PC-3 (cell line): Measurements from ENCODE around the gene ABRACL. TPM values are rescaled to one million over a fixed set of nuclear protein-coding genes. Genes with fewer than 3 reads are reported as not detected.

ENCODE experiments used
- ATAC-seq: fragments of 200-7000 bp; cut with Tn5 transposase; 2 replicates; pipeline ENCODE4 v1.9.1; 2020; ENCODE audit warnings: mild to moderate bottlenecking, moderate library complexity
- BruUV-seq: library from RNA; stranded (reverse); fragments of 400-500 nt; replicated peaks from 2 replicates; lab custom pipeline; 2021; lab: Mats Ljungman, UMichigan
- CTCF ChIA-PET: fragments of 300-600 bp; sonication (Branson Sonifier 250); formaldehyde crosslinking; loops from one replicate; lab custom pipeline; 2022; ENCODE audit warnings: antibody characterized with exemption; lab: Charles Lee
- POLR2A ChIA-PET: fragments of 300-600 bp; sonication (Branson Sonifier 250); formaldehyde crosslinking; loops from one replicate; lab custom pipeline; 2022; ENCODE audit warnings: antibody characterized with exemption; ENCODE audit not compliant: unreplicated experiment; lab: Charles Lee
- DNase-seq: peaks from one replicate; pipeline ENCODE4 v3.0.0-alpha.2; 2015
- H2AFZ ChIP-seq: fragments of 300-600 bp; sonication (generic); 2 replicates; pipeline ENCODE4 v1.6.0; 2016; ENCODE audit warnings: antibody characterized with exemption, low read length
- H3F3A ChIP-seq: fragments of 300-600 bp; sonication (generic); one replicate; pipeline ENCODE4 v1.6.0; 2017; ENCODE audit warnings: antibody characterized with exemption, low read length, control low read depth, mild to moderate bottlenecking; ENCODE audit not compliant: unreplicated experiment
- H3K27ac ChIP-seq: fragments of 300-600 bp; sonication (generic); 2 replicates; pipeline ENCODE4 v1.5.1; 2016; ENCODE audit warnings: mild to moderate bottlenecking, low read length
- H3K27me3 ChIP-seq: fragments of 300-600 bp; sonication (generic); 2 replicates; pipeline ENCODE4 v1.6.1; 2016; ENCODE audit warnings: low read length, mixed read lengths
- H3K36me3 ChIP-seq: fragments of 300-600 bp; sonication (generic); 2 replicates; pipeline ENCODE4 v1.6.1; 2016; ENCODE audit warnings: low read depth, mixed run types, low read length, mixed read lengths
- H3K4me1 ChIP-seq: fragments of 300-600 bp; sonication (generic); 2 replicates; pipeline ENCODE4 v1.5.1; 2016; ENCODE audit warnings: low read length; ENCODE audit not compliant: insufficient read depth
- H3K4me2 ChIP-seq: fragments of 300-600 bp; sonication (generic); 2 replicates; pipeline ENCODE4 v1.6.0; 2016; ENCODE audit warnings: low read length
- H3K4me3 ChIP-seq: fragments of 300-600 bp; sonication (generic); 2 replicates; pipeline ENCODE4 v1.5.1; 2016; ENCODE audit warnings: mild to moderate bottlenecking, low read length, mixed read lengths
- H3K79me2 ChIP-seq: fragments of 300-600 bp; sonication (generic); 2 replicates; pipeline ENCODE4 v1.6.1; 2017; ENCODE audit warnings: low read length, mixed read lengths
- H3K9ac ChIP-seq: fragments of 300-600 bp; sonication (generic); 2 replicates; pipeline ENCODE4 v1.6.0; 2016; ENCODE audit warnings: mild to moderate bottlenecking, low read length
- H3K9me2 ChIP-seq: fragments of 300-600 bp; sonication (generic); replicated peaks from 2 replicates; pipeline ENCODE4 v1.6.1; 2016; ENCODE audit warnings: mixed run types, low read length, mixed read lengths
- H3K9me3 ChIP-seq: fragments of 300-600 bp; sonication (generic); 2 replicates; pipeline ENCODE4 v1.6.1; 2016; ENCODE audit warnings: low read length, mixed read lengths
- H4K20me1 ChIP-seq: fragments of 300-600 bp; sonication (generic); 2 replicates; pipeline ENCODE4 v1.6.1; 2016; ENCODE audit warnings: low read length, mixed read lengths
- CTCF ChIP-seq: fragments of 300-600 bp; sonication (generic); conservative IDR thresholded peaks from 2 replicates; pipeline ENCODE4 v1.5.1; 2017; ENCODE audit warnings: antibody characterized with exemption, low read depth, mild to moderate bottlenecking, low read length
- EZH2 ChIP-seq: fragments of 300-600 bp; sonication (generic); IDR thresholded peaks from one replicate; pipeline ENCODE4 v1.6.1; 2017; ENCODE audit warnings: antibody characterized with exemption, mild to moderate bottlenecking, low read length; ENCODE audit not compliant: unreplicated experiment
- EZH2phosphoT487 ChIP-seq: fragments of 300-600 bp; sonication (generic); IDR thresholded peaks from 2 replicates; pipeline ENCODE4 v1.6.1; 2018; ENCODE audit warnings: mild to moderate bottlenecking, antibody characterized with exemption, low read length, borderline replicate concordance
- intact Hi-C: fragments of 100-400 bp; cut with micrococcal nuclease; formaldehyde crosslinking; loops from 2 replicates; pipeline ENCODE4 v1.9.0; 2023
- total RNA-seq: library from RNA; depleted of rRNA; stranded (reverse); fragments of >200 nt; gene quantifications from 2 replicates; pipeline ENCODE4 v1.2.3, GENCODE V29; 2014

Gene ABRACL
- total RNA-seq, 1 experiment from 2014 or later, result 35.8 TPM

GRCh38 chr6:138979813-138980668, 48.5 kb upstream of the ABRACL start:
- intact Hi-C loops, result no loop called here
- Histone ChIP-seq H3K79me2 (peaks cover 99% of the 10 kb centered on the region), H4K20me1 (peaks cover 16% of the 10 kb centered on the region), H3K27ac (no peak overlapping the region), H3F3A (no peaks in the 10 kb centered on the region), H2AFZ (no peak overlapping the region), H3K4me3 (no peak overlapping the region), H3K9me3 (no peaks in the 10 kb centered on the region), H3K9ac (no peak overlapping the region), H3K4me1 (peaks cover 9% of the 10 kb centered on the region), H3K27me3 (no peaks in the 10 kb centered on the region), H3K9me2 (no peaks in the 10 kb centered on the region), H3K4me2 (no peak overlapping the region), H3K36me3 (no peaks in the 10 kb centered on the region)
- ATAC-seq (no peak), DNase-seq (no peak)
- BruUV-seq, result no TSS peak
- ChIA-PET POLR2A (no interaction called here), CTCF (no interaction called here)
- no peak for TF ChIP-seq CTCF
- TF ChIP-seq EZH2, result no peak
- no peak for TF ChIP-seq EZH2phosphoT487

- CTCF ChIA-PET, result no interaction called here
- intact Hi-C loops, result no loop called here
Measured at GRCh38 chr6:138981416-138981815, 47.1 kb upstream of the ABRACL start.

More at GRCh38 chr6:138981416-138981815, 47.1 kb upstream of the ABRACL start:
- Histone ChIP-seq H3K79me2 (peaks cover 99% of the 10 kb centered on the region), H3K9me3 (no peaks in the 10 kb centered on the region), H3K4me2 (no peak overlapping the region), H3K9me2 (no peaks in the 10 kb centered on the region), H3K4me3 (no peak overlapping the region), H3K27ac (no peak overlapping the region), H2AFZ (no peak overlapping the region), H3K4me1 (peaks cover 22% of the 10 kb centered on the region), H4K20me1 (peaks cover 30% of the 10 kb centered on the region), H3K36me3 (no peaks in the 10 kb centered on the region), H3K9ac (no peak overlapping the region), H3K27me3 (no peaks in the 10 kb centered on the region), H3F3A (no peaks in the 10 kb centered on the region)
- POLR2A ChIA-PET, result no interaction called here
- TF ChIP-seq CTCF (no peak), EZH2phosphoT487 (no peak), EZH2 (no peak)
- ATAC-seq, result no peak
- BruUV-seq, result no TSS peak
- no peak for DNase-seq
